Peyer's patch (tissue), 4 donors: ENCODE measurements around the gene SDF4. TPM values are rescaled to one million over a fixed set of nuclear protein-coding genes. Genes with fewer than 3 reads are reported as not detected.
A peak's percentile ranks its signal among the peaks of the same experiment; 100 is the strongest.

ENCODE experiments used
- DNase-seq, 3 donors: peaks; one replicate each; pipeline ENCODE4 v3.0.0-alpha.2; 2017 to 2019
- H3K27ac ChIP-seq, 4 donors: fragments of 200-600 bp; sonication (generic); one replicate each; pipeline ENCODE4 v1.5.1; 2016 to 2019
- H3K27me3 ChIP-seq, 2 donors: fragments of 200-600 bp; sonication (generic); one replicate each; pipeline ENCODE4 v1.5.1; 2019
- H3K36me3 ChIP-seq, 3 donors: fragments of 200-600 bp; sonication (generic); one replicate each; pipeline ENCODE4 v1.5.1; 2016 to 2019
- H3K4me1 ChIP-seq, 4 donors: fragments of 200-600 bp; sonication (generic); one replicate each; pipeline ENCODE4 v1.5.1; 2016 to 2019
- H3K4me3 ChIP-seq, 4 donors: fragments of 200-600 bp; sonication (generic); 1 replicate in 3 of 4; 2 replicates in 1 of 4; pipeline ENCODE4 v1.5.1; 2016 to 2019; ENCODE audit warnings: mild to moderate bottlenecking in 1 of 4
- H3K9me3 ChIP-seq, 4 donors: fragments of 200-600 bp; sonication (generic); one replicate each; pipeline ENCODE4 v1.5.1; 2016 to 2019; ENCODE audit warnings: mild to moderate bottlenecking in 1 of 4
- CTCF ChIP-seq, 6 experiments: fragments of 450-650 bp in 4 of 6; fragments of 200-600 bp in 2 of 6; sonication (generic) in 1 of 6; IDR thresholded peaks; one replicate each; pipeline ENCODE4 v1.5.1; 2017 to 2019; ENCODE audit warnings: antibody characterized with exemption in 6 of 6, mild to moderate bottlenecking in 3 of 6, moderate library complexity in 1 of 6
- POLR2A ChIP-seq, 2 donors: fragments of 450-650 bp; IDR thresholded peaks; one replicate each; pipeline ENCODE4 v1.5.1; 2017; ENCODE audit warnings: antibody characterized with exemption in 2 of 2, mild to moderate bottlenecking in 2 of 2, moderate library complexity in 2 of 2
- total RNA-seq, 4 donors: library from RNA; depleted of rRNA; stranded (reverse); fragments of >200 nt; gene quantifications; one replicate each; pipeline ENCODE4 v1.1.0, GENCODE V29; 2016

SDF4 gene
- total RNA-seq, 4 donors from 2014 or later: 88.3 to 280 (median 177) TPM

- Histone ChIP-seq H3K9me3 (no peaks in the 10 kb centered on the region), H3K36me3 (no peaks in the 10 kb centered on the region), H3K4me3 (peak overlapping the region in 3 of 4 donors; percentile 19 to 44 (median 43)), H3K27me3 (peaks cover 0 to 8% of the 10 kb centered on the region in 2 donors), H3K4me1 (peaks cover 0 to 46% (median 30%) of the 10 kb centered on the region in 4 donors), H3K27ac (peak overlapping the region in 2 of 4 donors; percentile 59 to 61)
- TF ChIP-seq CTCF (IDR thresholded peaks at IDR 0.05): no peak
- TF ChIP-seq POLR2A (IDR thresholded peaks at IDR 0.05): no peak
- DNase-seq: peak in 1 of 3 donors; percentile 47
These were observed 24.8 kb downstream of the SDF4 start for GRCh38 chr1:1206966-1207531.

- Histone ChIP-seq H3K27ac (peak within 1 kb of the TSS in 2 of 4 donors; percentile 59 to 61), H3K9me3 (no peaks in the 10 kb centered on the region), H3K27me3 (peaks cover 0 to 9% of the 10 kb centered on the region in 2 donors), H3K36me3 (no peaks in the 10 kb centered on the region), H3K4me3 (peak within 1 kb of the TSS; percentile 19 to 44 (median 36)), H3K4me1 (peaks cover 0 to 41% (median 30%) of the 10 kb centered on the region in 4 donors)
- DNase-seq: peak in 2 of 3 donors; percentile 64 to 70
- no peak for TF ChIP-seq POLR2A (IDR thresholded peaks at IDR 0.05)
- TF ChIP-seq CTCF (IDR thresholded peaks at IDR 0.05): no peak
These were observed 25.3 kb downstream of the SDF4 start, which contains the start of gene TNFRSF18 for GRCh38 chr1:1206376-1206965. Gene TNFRSF18, minus strand, starts transcription at chr1:1206592. Its CDS starts 21 bp downstream, at chr1:1206571.

- peak in 1 of 3 donors; percentile 52 for DNase-seq
- peak overlapping the region; percentile 19 to 44 (median 36) for H3K4me3 ChIP-seq
- peaks cover 0 to 47% (median 33%) of the 10 kb centered on the region in 4 donors for H3K4me1 ChIP-seq
These were observed 25.9 kb downstream of the SDF4 start for GRCh38 chr1:1205769-1206375.

GRCh38 chr1:1204998-1205768, 26.6 kb downstream of the SDF4 start:
- Histone ChIP-seq H3K4me3 (peak overlapping the region in 3 of 4 donors; percentile 30 to 44 (median 43)), H3K27me3 (peaks cover 0 to 16% of the 10 kb centered on the region in 2 donors), H3K27ac (peak overlapping the region in 1 of 4 donors; percentile 61), H3K36me3 (no peaks in the 10 kb centered on the region), H3K4me1 (peaks cover 0 to 54% (median 36%) of the 10 kb centered on the region in 4 donors), H3K9me3 (no peaks in the 10 kb centered on the region)
- peak in 1 of 3 donors; percentile 43 for DNase-seq
- TF ChIP-seq POLR2A (IDR thresholded peaks at IDR 0.05) (no peak), CTCF (IDR thresholded peaks at IDR 0.05) (no peak)

More at GRCh38 chr1:1205769-1206375, 25.9 kb downstream of the SDF4 start:
- Histone ChIP-seq H3K27me3 (peaks cover 0 to 15% of the 10 kb centered on the region in 2 donors), H3K27ac (peak overlapping the region in 2 of 4 donors; percentile 59 to 61), H3K36me3 (no peaks in the 10 kb centered on the region), H3K9me3 (no peaks in the 10 kb centered on the region)
- TF ChIP-seq CTCF (IDR thresholded peaks at IDR 0.05): no peak

GRCh38 chr1:1204425-1204920, 27.3 kb downstream of the SDF4 start:
- Histone ChIP-seq H3K9me3 (no peaks in the 10 kb centered on the region), H3K4me1 (peaks cover 0 to 54% (median 36%) of the 10 kb centered on the region in 4 donors), H3K27me3 (peaks cover 0 to 16% of the 10 kb centered on the region in 2 donors), H3K4me3 (no peak overlapping the region), H3K36me3 (no peaks in the 10 kb centered on the region), H3K27ac (no peak overlapping the region)
- TF ChIP-seq CTCF (IDR thresholded peaks at IDR 0.05) (no peak), POLR2A (IDR thresholded peaks at IDR 0.05) (no peak)
- DNase-seq: peak in 1 of 3 donors; percentile 37
